ENCODE measurements around the gene JMJD7. TPM values are rescaled to one million over a fixed set of nuclear protein-coding genes. Genes with fewer than 3 reads are reported as not detected.

JMJD7 gene
- total RNA-seq, 3 donors from 2014 or later (not counting 1 experiment from before 2014, with no cell fraction given) = 20.3 to 36.4 (median 28.7) TPM

- no peak overlapping the region for H3K4me3 Mint-ChIP-seq
- no peaks in the 10 kb centered on the region for H3K36me3 Mint-ChIP-seq
Observed at GRCh38 chr15:41809121-41809520, 18.8 kb upstream of the JMJD7 start.

GRCh38 chr15:41809526-41810220 is 18.2 kb upstream of the JMJD7 start:
- peaks cover 12 to 13% of the 10 kb centered on the region in 2 donors for H3K4me1 Mint-ChIP-seq
- 54% methylated on average over 12 of the region's 12 CpGs for whole genome bisulfite sequencing (ENCODE audit: insufficient coverage)
- no peak overlapping the region for H3K4me3 Mint-ChIP-seq
- no peaks in the 10 kb centered on the region for H3K9me3 Mint-ChIP-seq
- no peaks in the 10 kb centered on the region for H3K27me3 Mint-ChIP-seq (ENCODE audit: low read depth in 2 of 2)
- no peak for ATAC-seq
- TF ChIP-seq CTCF (IDR thresholded peaks at IDR 0.05) = no peak
- H3K9me3 ChIP-seq (ENCODE audit: control insufficient read depth, insufficient read depth, low read length) = no peaks in the 10 kb centered on the region
- no peak overlapping the region for H3K27ac ChIP-seq (ENCODE audit: low read length)
- H3K36me3 ChIP-seq (ENCODE audit: control insufficient read depth, insufficient read depth, low read length) = peaks cover 11% of the 10 kb centered on the region
- no peaks in the 10 kb centered on the region for H3K36me3 Mint-ChIP-seq
- no peaks in the 10 kb centered on the region for H3K27me3 ChIP-seq (ENCODE audit: control insufficient read depth, insufficient read depth, low read length)
- no peak for DNase-seq
- peaks cover 13% of the 10 kb centered on the region for H3K4me1 ChIP-seq (ENCODE audit: control insufficient read depth, insufficient read depth, low read length)
- H3K27ac Mint-ChIP-seq = no peak overlapping the region
- intact Hi-C loops (cut with micrococcal nuclease) = loop anchor here (5.0 kb wide), 1 partner anchor 342 kb away; no protein-coding TSS in a partner anchor
- H3K4me3 ChIP-seq (ENCODE audit: low read length) = no peak overlapping the region

More at GRCh38 chr15:41809121-41809520, 18.8 kb upstream of the JMJD7 start:
- intact Hi-C loops (cut with micrococcal nuclease) = no loop called here
- Mint-ChIP-seq H3K4me1 (peaks cover 15 to 18% of the 10 kb centered on the region in 2 donors), H3K27ac (no peak overlapping the region), H3K9me3 (no peaks in the 10 kb centered on the region), H3K27me3 (ENCODE audit: low read depth in 2 of 2) (no peaks in the 10 kb centered on the region)
- WGBS (ENCODE audit: insufficient coverage) = 60% methylated on average over 1 of the region's 2 CpGs
- Histone ChIP-seq H3K9me3 (ENCODE audit: control insufficient read depth, insufficient read depth, low read length) (no peaks in the 10 kb centered on the region), H3K4me1 (ENCODE audit: control insufficient read depth, insufficient read depth, low read length) (peaks cover 13% of the 10 kb centered on the region), H3K27me3 (ENCODE audit: control insufficient read depth, insufficient read depth, low read length) (no peaks in the 10 kb centered on the region), H3K27ac (ENCODE audit: low read length) (no peak overlapping the region), H3K36me3 (ENCODE audit: control insufficient read depth, insufficient read depth, low read length) (peaks cover 7% of the 10 kb centered on the region), H3K4me3 (ENCODE audit: low read length) (no peak overlapping the region)
- DNase-seq (no peak), ATAC-seq (no peak)
- no peak for TF ChIP-seq CTCF (IDR thresholded peaks at IDR 0.05)

- Mint-ChIP-seq H3K9me3 (no peaks in the 10 kb centered on the region), H3K27ac (no peak overlapping the region), H3K27me3 (ENCODE audit: low read depth in 2 of 2) (no peaks in the 10 kb centered on the region), H3K4me3 (no peak overlapping the region), H3K36me3 (peaks cover 3% of the 10 kb centered on the region), H3K4me1 (peaks cover 7 to 9% of the 10 kb centered on the region in 2 donors)
- no peak overlapping the region for H3K4me3 ChIP-seq (ENCODE audit: low read length)
- peaks cover 13% of the 10 kb centered on the region for H3K36me3 ChIP-seq (ENCODE audit: control insufficient read depth, insufficient read depth, low read length)
- intact Hi-C loops (cut with micrococcal nuclease) = loop anchor here (1.0 to 5.0 kb wide), 6 partner anchors 39 to 344 kb away; no protein-coding TSS in a partner anchor
- H3K27ac ChIP-seq (ENCODE audit: low read length) = no peak overlapping the region
- WGBS (ENCODE audit: insufficient coverage) = 94% methylated on average over 3 of the region's 5 CpGs
- H3K27me3 ChIP-seq (ENCODE audit: control insufficient read depth, insufficient read depth, low read length) = no peaks in the 10 kb centered on the region
- TF ChIP-seq CTCF (IDR thresholded peaks at IDR 0.05) = no peak
- peaks cover 13% of the 10 kb centered on the region for H3K4me1 ChIP-seq (ENCODE audit: control insufficient read depth, insufficient read depth, low read length)
- DNase-seq (no peak), ATAC-seq (peak in 1 of 3 donors; percentile 15)
- no peaks in the 10 kb centered on the region for H3K9me3 ChIP-seq (ENCODE audit: control insufficient read depth, insufficient read depth, low read length)
Observed at GRCh38 chr15:41810651-41811431, 17.1 kb upstream of the JMJD7 start.

All from natural killer cell (primary cell).